ENCODE measurements around the gene DIDO1.

GRCh38 chr20:62886709-62887058 lies 39.6 kb downstream of the DIDO1 start:
- TF ChIP-seq, protein P1, sequence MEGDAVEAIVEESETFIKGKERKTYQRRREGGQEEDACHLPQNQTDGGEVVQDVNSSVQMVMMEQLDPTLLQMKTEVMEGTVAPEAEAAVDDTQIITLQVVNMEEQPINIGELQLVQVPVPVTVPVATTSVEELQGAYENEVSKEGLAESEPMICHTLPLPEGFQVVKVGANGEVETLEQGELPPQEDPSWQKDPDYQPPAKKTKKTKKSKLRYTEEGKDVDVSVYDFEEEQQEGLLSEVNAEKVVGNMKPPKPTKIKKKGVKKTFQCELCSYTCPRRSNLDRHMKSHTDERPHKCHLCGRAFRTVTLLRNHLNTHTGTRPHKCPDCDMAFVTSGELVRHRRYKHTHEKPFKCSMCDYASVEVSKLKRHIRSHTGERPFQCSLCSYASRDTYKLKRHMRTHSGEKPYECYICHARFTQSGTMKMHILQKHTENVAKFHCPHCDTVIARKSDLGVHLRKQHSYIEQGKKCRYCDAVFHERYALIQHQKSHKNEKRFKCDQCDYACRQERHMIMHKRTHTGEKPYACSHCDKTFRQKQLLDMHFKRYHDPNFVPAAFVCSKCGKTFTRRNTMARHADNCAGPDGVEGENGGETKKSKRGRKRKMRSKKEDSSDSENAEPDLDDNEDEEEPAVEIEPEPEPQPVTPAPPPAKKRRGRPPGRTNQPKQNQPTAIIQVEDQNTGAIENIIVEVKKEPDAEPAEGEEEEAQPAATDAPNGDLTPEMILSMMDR (IDR thresholded peaks at IDR 0.05; ENCODE audit: low read length) = no peak
- TF ChIP-seq EZH2 (optimal IDR thresholded peaks at IDR 0.05; ENCODE audit: low read depth, low read length) (no peak), EZH2phosphoT487 (IDR thresholded peaks at IDR 0.05; ENCODE audit: low read length) (no peak)
